Loucy (cell line): ENCODE results near the gene C16orf78.

ENCODE experiments used
- CTCF ChIP-seq: fragments of 200-600 bp; sonication (generic); conservative IDR thresholded peaks from 2 replicates; pipeline ENCODE4 v1.5.1; 2014; ENCODE audit warnings: mild to moderate bottlenecking, antibody characterized with exemption, low read length
- EZH2phosphoT487 ChIP-seq: fragments of 200-600 bp; IDR thresholded peaks from 2 replicates; pipeline ENCODE4 v1.6.1; 2018; ENCODE audit warnings: antibody characterized with exemption, mild to moderate bottlenecking, moderate library complexity, borderline replicate concordance

GRCh38 chr16:49333259-49333597 is 40.4 kb upstream of the C16orf78 start:
- no peak for TF ChIP-seq CTCF
- TF ChIP-seq EZH2phosphoT487 = no peak
